ENCODE results near the gene CDC14A. TPM values are rescaled to one million over a fixed set of nuclear protein-coding genes. Genes with fewer than 3 reads are reported as not detected.

The CDC14A gene
- total and polyA plus RNA-seq, 2 experiments from 2014 or later = 7.3 to 14.5 TPM

GRCh38 chr1:100353071-100353801 is 930 bp downstream of the CDC14A start:
- Histone ChIP-seq H3K79me2 (peaks cover 48% of the 10 kb centered on the region), H3K27ac (peak overlapping the region; percentile 88), H3K4me2 (peak overlapping the region; percentile 80), H3K27me3 (no peaks in the 10 kb centered on the region), H3K4me3 (peak overlapping the region; percentile 94), H4K20me1 (ENCODE audit: insufficient read depth, poor library complexity, severe bottlenecking) (no peaks in the 10 kb centered on the region), H2AFZ (peak overlapping the region; percentile 34), H3K9me3 (ENCODE audit: low read depth) (no peaks in the 10 kb centered on the region), H3K9me2 (replicated peaks; ENCODE audit: insufficient read depth) (no peaks in the 10 kb centered on the region), H3K36me3 (replicated peaks; ENCODE audit: insufficient read depth, low read depth) (no peaks in the 10 kb centered on the region), H3K4me1 (ENCODE audit: insufficient read depth) (peaks cover 7% of the 10 kb centered on the region)
- TF ChIP-seq EZH2 (IDR thresholded peaks at IDR 0.05; ENCODE audit: borderline replicate concordance) = no peak
- no peak for TF ChIP-seq EZH2phosphoT487 (IDR thresholded peaks at IDR 0.05; ENCODE audit: low read depth, severe bottlenecking, unreplicated experiment)
- no peak for TF ChIP-seq CTCF (IDR thresholded peaks at IDR 0.05; ENCODE audit: poor library complexity)
- 4% methylated on average over 25 of the region's 28 CpGs for WGBS (ENCODE audit: low lambda C conversion rate, missing lambda C conversion rate)
- peak; percentile 60 for DNase-seq (ENCODE audit: low spot score)

GRCh38 chr1:100353988-100354387 is 1.7 kb downstream of the CDC14A start:
- Histone ChIP-seq H3K27me3 (no peaks in the 10 kb centered on the region), H3K36me3 (replicated peaks; ENCODE audit: insufficient read depth, low read depth) (no peaks in the 10 kb centered on the region), H3K27ac (peak overlapping the region; percentile 44), H3K79me2 (peaks cover 53% of the 10 kb centered on the region), H3K4me3 (peak overlapping the region; percentile 94), H3K9me3 (ENCODE audit: low read depth) (no peaks in the 10 kb centered on the region), H2AFZ (no peak overlapping the region), H3K4me1 (ENCODE audit: insufficient read depth) (peaks cover 7% of the 10 kb centered on the region), H3K9me2 (replicated peaks; ENCODE audit: insufficient read depth) (no peaks in the 10 kb centered on the region), H3K4me2 (peak overlapping the region; percentile 80), H4K20me1 (ENCODE audit: insufficient read depth, poor library complexity, severe bottlenecking) (no peaks in the 10 kb centered on the region)
- 28% methylated on average over 1 of the region's 1 CpG for WGBS (ENCODE audit: low lambda C conversion rate, missing lambda C conversion rate)
- TF ChIP-seq CTCF (IDR thresholded peaks at IDR 0.05; ENCODE audit: poor library complexity) (no peak), EZH2phosphoT487 (IDR thresholded peaks at IDR 0.05; ENCODE audit: low read depth, severe bottlenecking, unreplicated experiment) (no peak), EZH2 (IDR thresholded peaks at IDR 0.05; ENCODE audit: borderline replicate concordance) (no peak)
- DNase-seq (ENCODE audit: low spot score) = peak; percentile 67

GRCh38 chr1:100354971-100355394 is 2.7 kb downstream of the CDC14A start:
- H3K27ac ChIP-seq = peak overlapping the region; percentile 44
- WGBS (ENCODE audit: low lambda C conversion rate, missing lambda C conversion rate) = 23% methylated on average over 2 of the region's 2 CpGs
- no peaks in the 10 kb centered on the region for H4K20me1 ChIP-seq (ENCODE audit: insufficient read depth, poor library complexity, severe bottlenecking)
- DNase-seq (ENCODE audit: low spot score) = peak; percentile 74
- peaks cover 60% of the 10 kb centered on the region for H3K79me2 ChIP-seq
- peak overlapping the region; percentile 80 for H3K4me2 ChIP-seq
- no peak overlapping the region for H3K4me3 ChIP-seq
- H3K27me3 ChIP-seq = no peaks in the 10 kb centered on the region
- TF ChIP-seq CTCF (IDR thresholded peaks at IDR 0.05; ENCODE audit: poor library complexity) (no peak), EZH2phosphoT487 (IDR thresholded peaks at IDR 0.05; ENCODE audit: low read depth, severe bottlenecking, unreplicated experiment) (no peak), EZH2 (IDR thresholded peaks at IDR 0.05; ENCODE audit: borderline replicate concordance) (no peak)
- H2AFZ ChIP-seq = no peak overlapping the region
- H3K9me2 ChIP-seq (replicated peaks; ENCODE audit: insufficient read depth) = no peaks in the 10 kb centered on the region
- no peaks in the 10 kb centered on the region for H3K36me3 ChIP-seq (replicated peaks; ENCODE audit: insufficient read depth, low read depth)
- H3K4me1 ChIP-seq (ENCODE audit: insufficient read depth) = peaks cover 7% of the 10 kb centered on the region
- H3K9me3 ChIP-seq (ENCODE audit: low read depth) = no peaks in the 10 kb centered on the region

All from hepatocyte (in vitro differentiated cells).